EH (cell line): ENCODE results near the gene MAGI1.
A peak's percentile ranks its signal among the peaks of the same experiment; 100 is the strongest.

Experiments
- DNase-seq: peaks from one replicate; pipeline ENCODE4 v3.0.0-alpha.2; 2015; ENCODE audit warnings: low read depth

MAGI1 gene

GRCh38 chr3:65971293-65972252, 67.1 kb downstream of the MAGI1 start:
- DNase-seq: peak; percentile 63

- no peak for DNase-seq
These were observed 69.7 kb downstream of the MAGI1 start for GRCh38 chr3:65968996-65969395.

GRCh38 chr3:65967451-65967850, 71.3 kb downstream of the MAGI1 start:
- no peak for DNase-seq

- DNase-seq: peak; percentile 24
These were observed 73.9 kb downstream of the MAGI1 start for GRCh38 chr3:65964838-65965237.

- peak; percentile 94 for DNase-seq
These were observed 74.7 kb downstream of the MAGI1 start for GRCh38 chr3:65963787-65964677.

GRCh38 chr3:65961733-65962132, 77.0 kb downstream of the MAGI1 start:
- DNase-seq: no peak

GRCh38 chr3:65961128-65961527, 77.6 kb downstream of the MAGI1 start:
- DNase-seq: no peak

GRCh38 chr3:65960087-65960486, 78.6 kb downstream of the MAGI1 start:
- peak; percentile 28 for DNase-seq

GRCh38 chr3:65958216-65958615, 80.5 kb downstream of the MAGI1 start:
- no peak for DNase-seq

- DNase-seq: peak; percentile 87
These were observed 82.8 kb downstream of the MAGI1 start for GRCh38 chr3:65955792-65956477.

- peak; percentile 32 for DNase-seq
These were observed 84.6 kb downstream of the MAGI1 start for GRCh38 chr3:65953881-65954733.

- DNase-seq: no peak
These were observed 85.4 kb downstream of the MAGI1 start for GRCh38 chr3:65953301-65953812.

GRCh38 chr3:65952842-65953241, 85.9 kb downstream of the MAGI1 start:
- DNase-seq: no peak

- DNase-seq: peak; percentile 67
These were observed 86.7 kb downstream of the MAGI1 start for GRCh38 chr3:65951836-65952505.

GRCh38 chr3:65950340-65951326, 88.1 kb downstream of the MAGI1 start:
- no peak for DNase-seq

- no peak for DNase-seq
These were observed 89.7 kb downstream of the MAGI1 start for GRCh38 chr3:65948841-65949573.

GRCh38 chr3:65946438-65946837, 92.3 kb downstream of the MAGI1 start:
- no peak for DNase-seq

- DNase-seq: no peak
These were observed 92.8 kb downstream of the MAGI1 start for GRCh38 chr3:65945953-65946352.
